ENCODE data around the gene DHX30. TPM values are rescaled to one million over a fixed set of nuclear protein-coding genes. Genes with fewer than 3 reads are reported as not detected.
A peak's percentile ranks its signal among the peaks of the same experiment; 100 is the strongest.

Gene DHX30
- total RNA-seq, 6 donors from 2014 or later = 57.0 to 105 (median 72.8) TPM

DNA sequence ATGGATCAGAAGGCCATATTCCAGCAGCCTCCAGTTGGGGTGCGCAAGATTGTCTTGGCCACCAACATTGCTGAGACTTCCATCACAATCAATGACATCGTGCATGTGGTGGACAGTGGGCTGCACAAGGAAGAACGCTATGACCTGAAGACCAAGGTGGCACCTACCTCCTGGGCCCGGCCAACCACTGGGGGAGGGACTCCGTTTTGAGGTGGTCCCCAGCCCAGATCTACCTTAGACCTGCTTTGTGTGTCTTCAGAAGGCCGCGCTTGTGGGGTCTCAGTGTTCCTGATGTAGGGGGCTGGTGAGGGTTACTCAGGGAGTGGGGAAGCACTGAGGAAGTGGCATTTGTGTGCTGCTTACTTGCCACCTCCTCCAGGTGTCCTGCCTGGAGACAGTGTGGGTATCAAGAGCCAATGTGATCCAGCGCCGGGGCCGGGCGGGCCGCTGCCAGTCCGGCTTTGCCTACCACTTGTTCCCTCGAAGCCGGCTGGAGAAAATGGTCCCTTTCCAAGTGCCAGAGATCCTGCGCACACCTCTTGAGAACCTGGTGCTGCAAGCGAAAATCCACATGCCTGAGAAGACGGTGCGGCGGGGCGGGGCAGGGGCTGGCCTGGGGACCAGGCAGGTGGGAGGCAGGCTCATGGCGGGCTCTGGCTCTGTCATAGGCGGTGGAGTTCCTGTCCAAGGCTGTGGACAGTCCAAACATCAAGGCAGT lies 45.0 kb downstream of the DHX30 start:
- H3K36me3 ChIP-seq = peaks cover 17 to 100% (median 85%) of the 10 kb centered on the region in 4 donors
- H3K4me3 ChIP-seq = no peak overlapping the region
- no peaks in the 10 kb centered on the region for H3K27me3 ChIP-seq
- ATAC-seq (ENCODE audit: low FRiP score in 2 of 2) (no peak), DNase-seq (peak in 1 of 2 donors; percentile 83)
- no peaks in the 10 kb centered on the region for H3K4me1 ChIP-seq
- H3K9me3 ChIP-seq = no peaks in the 10 kb centered on the region
- WGBS, 2 donors = 97% methylated on average over 18 to 23 of the region's 23 CpGs
- H3K27ac ChIP-seq = no peak overlapping the region
- no peak for TF ChIP-seq CTCF (IDR thresholded peaks at IDR 0.05)

GRCh38 chr3:47848599-47849117 lies 45.7 kb downstream of the DHX30 start:
- H3K4me3 ChIP-seq = no peak overlapping the region
- H3K36me3 ChIP-seq = peaks cover 15 to 100% (median 84%) of the 10 kb centered on the region in 4 donors
- no peaks in the 10 kb centered on the region for H3K9me3 ChIP-seq
- DNase-seq = peak in 1 of 2 donors; percentile 75
- H3K27me3 ChIP-seq = no peaks in the 10 kb centered on the region
- WGBS, 2 donors = 70 to 87% methylated on average over 2 to 23 of the region's 23 CpGs
- ATAC-seq (ENCODE audit: low FRiP score in 2 of 2) = no peak
- TF ChIP-seq POLR2AphosphoS5 (IDR thresholded peaks at IDR 0.05) (no peak), EP300 (IDR thresholded peaks at IDR 0.05) (no peak), POLR2A (IDR thresholded peaks at IDR 0.05) (no peak), CTCF (IDR thresholded peaks at IDR 0.05) (no peak)
- H3K4me1 ChIP-seq = no peaks in the 10 kb centered on the region
- H3K27ac ChIP-seq = no peak overlapping the region

GRCh38 chr3:47849186-47849698 lies 46.3 kb downstream of the DHX30 start:
- Histone ChIP-seq H3K9me3 (no peaks in the 10 kb centered on the region), H3K27me3 (no peaks in the 10 kb centered on the region), H3K36me3 (peaks cover 15 to 100% (median 82%) of the 10 kb centered on the region in 4 donors), H3K27ac (no peak overlapping the region), H3K4me3 (no peak overlapping the region), H3K4me1 (no peaks in the 10 kb centered on the region)
- WGBS, 2 donors = 87 to 88% methylated on average over 7 to 13 of the region's 14 CpGs
- no peak for ATAC-seq (ENCODE audit: low FRiP score in 2 of 2)
- TF ChIP-seq POLR2AphosphoS5 (IDR thresholded peaks at IDR 0.05) (no peak), POLR2A (IDR thresholded peaks at IDR 0.05) (no peak), EP300 (IDR thresholded peaks at IDR 0.05) (no peak), CTCF (IDR thresholded peaks at IDR 0.05) (no peak)
- DNase-seq = no peak

DNA sequence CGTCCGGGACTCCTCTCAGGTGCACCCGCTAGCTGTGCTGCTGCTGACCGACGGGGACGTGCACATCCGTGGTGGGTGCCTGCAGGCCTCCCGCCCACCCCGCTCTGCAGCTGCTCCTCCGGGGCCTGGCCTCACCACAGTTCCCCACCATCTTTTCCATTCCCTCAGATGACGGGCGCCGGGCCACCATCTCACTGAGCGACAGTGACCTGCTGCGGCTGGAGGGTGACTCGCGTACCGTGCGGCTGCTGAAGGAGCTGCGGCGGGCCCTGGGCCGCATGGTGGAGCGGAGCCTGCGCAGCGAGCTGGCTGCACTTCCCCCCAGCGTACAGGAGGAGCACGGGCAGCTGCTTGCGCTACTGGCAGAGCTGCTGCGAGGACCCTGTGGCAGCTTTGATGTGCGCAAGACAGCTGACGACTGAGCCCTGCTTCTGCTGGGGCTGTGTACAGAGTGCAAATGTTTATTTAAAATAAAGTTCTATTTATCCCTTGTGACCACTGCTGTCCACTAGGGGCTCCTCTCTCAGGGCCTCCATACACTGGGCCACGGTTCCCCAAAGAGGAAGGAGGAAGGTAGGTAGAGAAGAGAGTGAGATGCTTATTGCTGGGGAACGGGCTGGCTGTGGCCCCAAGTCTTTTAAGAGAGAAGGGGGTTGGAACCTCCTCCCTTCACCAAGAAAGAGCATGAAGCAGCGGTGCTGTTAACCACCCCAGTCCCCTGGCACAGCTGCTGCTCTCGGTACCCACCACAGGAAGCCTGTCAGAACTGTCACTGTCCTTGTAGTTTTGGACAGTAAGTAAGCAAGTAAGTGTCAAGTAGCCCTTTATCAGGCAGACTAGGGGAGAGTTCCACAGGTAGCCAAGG lies 47.0 kb downstream of the DHX30 start:
- Histone ChIP-seq H3K9me3 (no peaks in the 10 kb centered on the region), H3K36me3 (peaks cover 19 to 100% (median 82%) of the 10 kb centered on the region in 4 donors), H3K4me3 (no peak overlapping the region), H3K4me1 (no peaks in the 10 kb centered on the region), H3K27ac (no peak overlapping the region), H3K27me3 (no peaks in the 10 kb centered on the region)
- DNase-seq = peak in 1 of 2 donors; percentile 77
- no peak for ATAC-seq (ENCODE audit: low FRiP score in 2 of 2)
- 89 to 93% methylated on average over 28 to 35 of the region's 35 CpGs for WGBS, 2 donors
- TF ChIP-seq POLR2AphosphoS5 (IDR thresholded peaks at IDR 0.05) = no peak
- TF ChIP-seq EP300 (IDR thresholded peaks at IDR 0.05) = no peak
- TF ChIP-seq POLR2A (IDR thresholded peaks at IDR 0.05) = no peak
- TF ChIP-seq CTCF (IDR thresholded peaks at IDR 0.05) = peak in 3 of 6 experiments; percentile 5 to 25 (median 9)

All from upper lobe of left lung (tissue), 6 donors.